ENCODE results near the gene TXNDC5. TPM values are rescaled to one million over a fixed set of nuclear protein-coding genes. Genes with fewer than 3 reads are reported as not detected.

The TXNDC5 gene
- polyA plus RNA-seq, 1 donor from 2014 or later, result 37.7 TPM

DNA sequence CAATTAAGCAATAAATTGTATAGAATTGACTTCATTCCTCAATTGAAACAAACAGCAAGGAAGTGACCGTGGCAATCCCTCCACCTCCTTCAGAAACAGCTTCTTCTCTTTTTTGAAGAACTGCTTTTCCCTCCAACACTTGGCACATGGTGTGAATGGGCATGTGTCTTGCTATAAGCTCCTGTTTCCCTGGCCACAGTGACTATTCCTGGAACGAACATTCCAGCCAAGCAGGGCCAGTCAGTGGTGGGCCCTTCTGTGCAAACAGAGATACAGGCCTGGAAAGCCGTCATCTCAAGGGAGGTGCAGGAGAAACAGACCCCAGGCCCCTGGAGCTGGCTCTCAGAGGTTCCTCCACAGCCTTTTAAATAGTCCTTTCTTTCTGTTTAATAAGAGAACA, 6.9 kb downstream of the TXNDC5 start:
- no peak overlapping the region for H3K27ac ChIP-seq (ENCODE audit: low read length)
- H3K4me2 ChIP-seq (ENCODE audit: low read length), result no peak overlapping the region
- peaks cover 6% of the 10 kb centered on the region for H3K36me3 ChIP-seq (ENCODE audit: insufficient read depth, low read length)
- H3F3A ChIP-seq (ENCODE audit: insufficient read depth, low read length, poor library complexity, severe bottlenecking), result no peaks in the 10 kb centered on the region
- TF ChIP-seq, protein P1, sequence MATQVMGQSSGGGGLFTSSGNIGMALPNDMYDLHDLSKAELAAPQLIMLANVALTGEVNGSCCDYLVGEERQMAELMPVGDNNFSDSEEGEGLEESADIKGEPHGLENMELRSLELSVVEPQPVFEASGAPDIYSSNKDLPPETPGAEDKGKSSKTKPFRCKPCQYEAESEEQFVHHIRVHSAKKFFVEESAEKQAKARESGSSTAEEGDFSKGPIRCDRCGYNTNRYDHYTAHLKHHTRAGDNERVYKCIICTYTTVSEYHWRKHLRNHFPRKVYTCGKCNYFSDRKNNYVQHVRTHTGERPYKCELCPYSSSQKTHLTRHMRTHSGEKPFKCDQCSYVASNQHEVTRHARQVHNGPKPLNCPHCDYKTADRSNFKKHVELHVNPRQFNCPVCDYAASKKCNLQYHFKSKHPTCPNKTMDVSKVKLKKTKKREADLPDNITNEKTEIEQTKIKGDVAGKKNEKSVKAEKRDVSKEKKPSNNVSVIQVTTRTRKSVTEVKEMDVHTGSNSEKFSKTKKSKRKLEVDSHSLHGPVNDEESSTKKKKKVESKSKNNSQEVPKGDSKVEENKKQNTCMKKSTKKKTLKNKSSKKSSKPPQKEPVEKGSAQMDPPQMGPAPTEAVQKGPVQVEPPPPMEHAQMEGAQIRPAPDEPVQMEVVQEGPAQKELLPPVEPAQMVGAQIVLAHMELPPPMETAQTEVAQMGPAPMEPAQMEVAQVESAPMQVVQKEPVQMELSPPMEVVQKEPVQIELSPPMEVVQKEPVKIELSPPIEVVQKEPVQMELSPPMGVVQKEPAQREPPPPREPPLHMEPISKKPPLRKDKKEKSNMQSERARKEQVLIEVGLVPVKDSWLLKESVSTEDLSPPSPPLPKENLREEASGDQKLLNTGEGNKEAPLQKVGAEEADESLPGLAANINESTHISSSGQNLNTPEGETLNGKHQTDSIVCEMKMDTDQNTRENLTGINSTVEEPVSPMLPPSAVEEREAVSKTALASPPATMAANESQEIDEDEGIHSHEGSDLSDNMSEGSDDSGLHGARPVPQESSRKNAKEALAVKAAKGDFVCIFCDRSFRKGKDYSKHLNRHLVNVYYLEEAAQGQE (IDR thresholded peaks at IDR 0.05; ENCODE audit: borderline replicate concordance), result no peak
- TF ChIP-seq SMC3 (conservative IDR thresholded peaks at IDR 0.05; ENCODE audit: poor library complexity) (no peak), EZH2 (IDR thresholded peaks at IDR 0.05; ENCODE audit: borderline replicate concordance, insufficient read depth, low read length, poor library complexity, severe bottlenecking) (no peak), TAF1 (IDR thresholded peaks at IDR 0.05; ENCODE audit: low read depth) (no peak), POLR2AphosphoS5 (IDR thresholded peaks at IDR 0.05) (no peak), MXI1 (conservative IDR thresholded peaks at IDR 0.05; ENCODE audit: poor library complexity, severe bottlenecking) (no peak), EP300 (conservative IDR thresholded peaks at IDR 0.05; ENCODE audit: poor library complexity, severe bottlenecking) (no peak), RAD21 (conservative IDR thresholded peaks at IDR 0.05) (no peak)
- TF ChIP-seq, protein P2, sequence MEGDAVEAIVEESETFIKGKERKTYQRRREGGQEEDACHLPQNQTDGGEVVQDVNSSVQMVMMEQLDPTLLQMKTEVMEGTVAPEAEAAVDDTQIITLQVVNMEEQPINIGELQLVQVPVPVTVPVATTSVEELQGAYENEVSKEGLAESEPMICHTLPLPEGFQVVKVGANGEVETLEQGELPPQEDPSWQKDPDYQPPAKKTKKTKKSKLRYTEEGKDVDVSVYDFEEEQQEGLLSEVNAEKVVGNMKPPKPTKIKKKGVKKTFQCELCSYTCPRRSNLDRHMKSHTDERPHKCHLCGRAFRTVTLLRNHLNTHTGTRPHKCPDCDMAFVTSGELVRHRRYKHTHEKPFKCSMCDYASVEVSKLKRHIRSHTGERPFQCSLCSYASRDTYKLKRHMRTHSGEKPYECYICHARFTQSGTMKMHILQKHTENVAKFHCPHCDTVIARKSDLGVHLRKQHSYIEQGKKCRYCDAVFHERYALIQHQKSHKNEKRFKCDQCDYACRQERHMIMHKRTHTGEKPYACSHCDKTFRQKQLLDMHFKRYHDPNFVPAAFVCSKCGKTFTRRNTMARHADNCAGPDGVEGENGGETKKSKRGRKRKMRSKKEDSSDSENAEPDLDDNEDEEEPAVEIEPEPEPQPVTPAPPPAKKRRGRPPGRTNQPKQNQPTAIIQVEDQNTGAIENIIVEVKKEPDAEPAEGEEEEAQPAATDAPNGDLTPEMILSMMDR (IDR thresholded peaks at IDR 0.05; ENCODE audit: poor library complexity, severe bottlenecking), result no peak
- no peak overlapping the region for H3K9ac ChIP-seq (ENCODE audit: low read length)
- no peak overlapping the region for H2AFZ ChIP-seq (ENCODE audit: low read depth, low read length)
- no peaks in the 10 kb centered on the region for H4K20me1 ChIP-seq (ENCODE audit: insufficient read depth)
- H3K9me3 ChIP-seq (ENCODE audit: low read length), result no peaks in the 10 kb centered on the region
- H3K4me3 ChIP-seq (ENCODE audit: low read length), result no peak overlapping the region
- no peaks in the 10 kb centered on the region for H3K79me2 ChIP-seq (replicated peaks; ENCODE audit: insufficient read depth, low read length)
- no peaks in the 10 kb centered on the region for H3K9me2 ChIP-seq (ENCODE audit: insufficient read depth, low read length)
- H3K27me3 ChIP-seq (ENCODE audit: insufficient read depth, low read depth, low read length), result no peaks in the 10 kb centered on the region

GRCh38 chr6:7902867-7903266, 7.7 kb downstream of the TXNDC5 start:
- no peaks in the 10 kb centered on the region for H3K27me3 ChIP-seq (ENCODE audit: insufficient read depth, low read depth, low read length)
- no peak overlapping the region for H3K27ac ChIP-seq (ENCODE audit: low read length)
- H3K9me3 ChIP-seq (ENCODE audit: low read length), result no peaks in the 10 kb centered on the region
- no peaks in the 10 kb centered on the region for H3F3A ChIP-seq (ENCODE audit: insufficient read depth, low read length, poor library complexity, severe bottlenecking)
- H3K36me3 ChIP-seq (ENCODE audit: insufficient read depth, low read length), result peaks cover 6% of the 10 kb centered on the region
- H2AFZ ChIP-seq (ENCODE audit: low read depth, low read length), result no peak overlapping the region
- H3K9ac ChIP-seq (ENCODE audit: low read length), result no peak overlapping the region
- no peaks in the 10 kb centered on the region for H3K79me2 ChIP-seq (replicated peaks; ENCODE audit: insufficient read depth, low read length)
- H3K4me2 ChIP-seq (ENCODE audit: low read length), result no peak overlapping the region
- H4K20me1 ChIP-seq (ENCODE audit: insufficient read depth), result no peaks in the 10 kb centered on the region
- no peak overlapping the region for H3K4me3 ChIP-seq (ENCODE audit: low read length)
- no peaks in the 10 kb centered on the region for H3K9me2 ChIP-seq (ENCODE audit: insufficient read depth, low read length)
- TF ChIP-seq RAD21 (conservative IDR thresholded peaks at IDR 0.05), result no peak
- no peak for TF ChIP-seq POLR2AphosphoS5 (IDR thresholded peaks at IDR 0.05)
- no peak for TF ChIP-seq TAF1 (IDR thresholded peaks at IDR 0.05; ENCODE audit: low read depth)
- TF ChIP-seq SMC3 (conservative IDR thresholded peaks at IDR 0.05; ENCODE audit: poor library complexity), result no peak
- TF ChIP-seq MXI1 (conservative IDR thresholded peaks at IDR 0.05; ENCODE audit: poor library complexity, severe bottlenecking), result no peak
- no peak for TF ChIP-seq EP300 (conservative IDR thresholded peaks at IDR 0.05; ENCODE audit: poor library complexity, severe bottlenecking)
- TF ChIP-seq EZH2 (IDR thresholded peaks at IDR 0.05; ENCODE audit: borderline replicate concordance, insufficient read depth, low read length, poor library complexity, severe bottlenecking), result no peak
- TF ChIP-seq, protein P1 (IDR thresholded peaks at IDR 0.05; ENCODE audit: borderline replicate concordance), result no peak
- TF ChIP-seq, protein P2 (IDR thresholded peaks at IDR 0.05; ENCODE audit: poor library complexity, severe bottlenecking), result no peak

Data from neural cell (in vitro differentiated cells).